K562 (cell line): ENCODE results near the gene MAP1LC3B. TPM values are rescaled to one million over a fixed set of nuclear protein-coding genes. Genes with fewer than 3 reads are reported as not detected.

Experiments
- ATAC-seq: fragments of 200-7000 bp; cut with Tn5 transposase; 3 replicates; pipeline ENCODE4 v1.9.1; 2020; ENCODE audit warnings: moderate library complexity
- BruUV-seq: library from RNA; stranded (reverse); fragments of 400-500 nt; replicated peaks from 2 replicates; lab custom pipeline; 2021; lab: Mats Ljungman, UMichigan
- CTCF ChIA-PET: fragments of 300-600 bp; formaldehyde crosslinking; extraction: SDS; loops from one replicate; lab custom pipeline; 2021; ENCODE audit warnings: low intra/inter-chr PET ratio; lab: Yijun Ruan, JAX
- POLR2A ChIA-PET: fragments of 300-600, 350-650 bp; sonication (Branson Sonifier 250); formaldehyde crosslinking; extraction: SDS; loops from one replicate; lab custom pipeline; 2021; ENCODE audit warnings: antibody characterized with exemption, inconsistent platforms; lab: Yijun Ruan, JAX
- DNase-seq, 4 experiments: peaks; one replicate each; pipeline versions ENCODE4 v3.0.0 to v3.0.0-alpha.2; 2011 to 2018; ENCODE audit warnings: low spot score in 3 of 4, mixed read lengths in 3 of 4; ENCODE audit errors: extremely low read depth in 1 of 4
- FAIRE-seq: peaks from 2 replicates; lab custom pipeline; 2011; peaks lifted over from hg19 to GRCh38; lab: Jason Lieb, UNC
- H2AFZ ChIP-seq: 2 replicates; pipeline ENCODE4 v1.6.0; 2011; ENCODE audit warnings: low read depth, low read length, control low read depth, inconsistent platforms
- H3K27ac ChIP-seq: fragments of 200-600 bp; 3 replicates; pipeline ENCODE4 v1.8.0; 2011; ENCODE audit warnings: low read depth, mild to moderate bottlenecking, control low read depth, inconsistent platforms, low read length, moderate library complexity, mixed read lengths; ENCODE audit errors: extremely low read depth
- H3K27me3 ChIP-seq, 2 experiments: fragments of 300-600 bp in 1 of 2; 2 replicates in 1 of 2; 3 replicates in 1 of 2; pipeline versions ENCODE4 v1.6.0 to v1.8.0; 2011; ENCODE audit warnings: inconsistent platforms in 2 of 2, low read length in 2 of 2, mild to moderate bottlenecking in 1 of 2, mixed read lengths in 1 of 2, moderate library complexity in 1 of 2; ENCODE audit not compliant: control insufficient read depth in 2 of 2, insufficient read depth in 2 of 2
- H3K36me3 ChIP-seq: fragments of 300-600 bp; 3 replicates; pipeline ENCODE4 v1.8.0; 2011; ENCODE audit warnings: mild to moderate bottlenecking, low read length, inconsistent platforms; ENCODE audit not compliant: control insufficient read depth, insufficient read depth
- H3K4me1 ChIP-seq, 2 experiments: fragments of 200-600 bp in 1 of 2; replicated peaks in 1 of 2; 2 replicates in 1 of 2; 3 replicates in 1 of 2; pipeline versions ENCODE4 v1.5.1 to v1.8.0; 2011; ENCODE audit warnings: inconsistent platforms in 2 of 2, low read length in 2 of 2, mild to moderate bottlenecking in 1 of 2, mixed read lengths in 1 of 2, moderate library complexity in 1 of 2; ENCODE audit not compliant: control insufficient read depth in 2 of 2, insufficient read depth in 2 of 2
- H3K4me2 ChIP-seq: 2 replicates; pipeline ENCODE4 v1.6.1; 2011; ENCODE audit warnings: low read length, control low read depth, inconsistent platforms, mixed read lengths; ENCODE audit not compliant: insufficient read depth
- H3K4me3 ChIP-seq: fragments of 200-600 bp; sonication (generic), shearing (Covaris generic); 2 replicates; pipeline ENCODE4 v1.5.1; 2016; ENCODE audit warnings: control low read depth, inconsistent platforms
- H3K79me2 ChIP-seq: fragments of 200-600 bp; 3 replicates; pipeline ENCODE4 v1.8.0; 2011; ENCODE audit warnings: low read length, inconsistent platforms; ENCODE audit not compliant: control insufficient read depth, insufficient read depth
- H3K9ac ChIP-seq, 2 experiments: 2 replicates each; pipeline versions ENCODE4 v1.6.0 to v1.6.1; 2011; ENCODE audit warnings: low read depth in 2 of 2, low read length in 2 of 2, control low read depth in 1 of 2, inconsistent platforms in 1 of 2, mild to moderate bottlenecking in 1 of 2, mixed read lengths in 1 of 2; ENCODE audit not compliant: insufficient read depth in 1 of 2
- H3K9me1 ChIP-seq: one replicate; pipeline ENCODE4 v1.6.0; 2011; ENCODE audit warnings: inconsistent platforms, mild to moderate bottlenecking, low read length, moderate library complexity; ENCODE audit not compliant: control insufficient read depth, insufficient read depth
- H3K9me3 ChIP-seq: replicated peaks from 2 replicates; pipeline ENCODE4 v1.5.1; 2011; ENCODE audit warnings: low read depth, low read length, inconsistent platforms; ENCODE audit not compliant: control insufficient read depth, insufficient read depth
- H4K20me1 ChIP-seq: replicated peaks from 2 replicates; pipeline ENCODE4 v1.6.1; 2011; ENCODE audit warnings: low read length, inconsistent platforms, mixed read lengths; ENCODE audit not compliant: control insufficient read depth, insufficient read depth
- BDP1 ChIP-seq: IDR thresholded peaks from 3 replicates; pipeline ENCODE4 v1.6.1; 2011; ENCODE audit not compliant: insufficient read length, insufficient read depth
- BRF1 ChIP-seq: IDR thresholded peaks from 3 replicates; pipeline ENCODE4 v1.6.1; 2011; ENCODE audit warnings: borderline replicate concordance, mild to moderate bottlenecking; ENCODE audit not compliant: insufficient read length; ENCODE audit errors: extremely low read depth
- CSDE1 ChIP-seq, 2 experiments: fragments of 450-650 bp; IDR thresholded peaks; 2 replicates each; pipeline ENCODE4 v1.6.1; 2016; ENCODE audit warnings: mild to moderate bottlenecking in 1 of 2
- ETV5 ChIP-seq: sonication (generic); formaldehyde crosslinking; IDR thresholded peaks from 2 replicates; pipeline ENCODE4 v1.4.0; 2020; ENCODE audit warnings: low read depth, mild to moderate bottlenecking, missing genetic modification reagents
- GABPB1 ChIP-seq: sonication (generic); formaldehyde crosslinking; IDR thresholded peaks from 2 replicates; pipeline ENCODE4 v1.8.0; 2022; ENCODE audit warnings: mild to moderate bottlenecking, missing genetic modification reagents
- MLLT1 ChIP-seq, 2 experiments: fragments of 450-650 bp; IDR thresholded peaks; 2 replicates each; pipeline ENCODE4 v1.6.1; 2016
- NBN ChIP-seq: fragments of 450-650 bp; IDR thresholded peaks from 2 replicates; pipeline ENCODE4 v1.6.1; 2016; ENCODE audit warnings: low read depth, mild to moderate bottlenecking
- NEUROD1 ChIP-seq: fragments of 150-350 bp; IDR thresholded peaks from 2 replicates; pipeline ENCODE4 v1.6.1; 2014; ENCODE audit warnings: borderline replicate concordance, low read length, low read depth; ENCODE audit not compliant: partially characterized antibody
- SP1 ChIP-seq: sonication (generic); formaldehyde crosslinking; IDR thresholded peaks from 2 replicates; pipeline ENCODE4 v1.8.1; 2022; ENCODE audit warnings: mild to moderate bottlenecking, missing genetic modification reagents
- TFAP4 ChIP-seq: sonication (generic); formaldehyde crosslinking; IDR thresholded peaks from 2 replicates; pipeline ENCODE4 v1.8.0; 2022; ENCODE audit warnings: missing genetic modification reagents, mild to moderate bottlenecking, moderate library complexity, borderline replicate concordance
- ZNF23 ChIP-seq: fragments of 250-450 bp; sonication (Bioruptor Pico); IDR thresholded peaks from 2 replicates; pipeline ENCODE4 v1.4.0; 2020; ENCODE audit warnings: mild to moderate bottlenecking
- ZNF76 ChIP-seq: fragments of 250-450 bp; sonication (Bioruptor Pico); IDR thresholded peaks from 2 replicates; pipeline ENCODE4 v1.4.0; 2020; ENCODE audit warnings: mild to moderate bottlenecking, moderate library complexity, borderline replicate concordance
- ZNF79 ChIP-seq: fragments of 250-450 bp; sonication (Bioruptor Pico); IDR thresholded peaks from 2 replicates; pipeline ENCODE4 v1.4.0; 2020; ENCODE audit warnings: low read depth, mild to moderate bottlenecking, moderate library complexity
- WGBS: fragments of 100-300 bp; shearing (Covaris generic); methylation state at CpG from one replicate; pipeline ENCODE4 v1.1.6; 2016; ENCODE audit warnings: low coverage, mixed read lengths; ENCODE audit not compliant: insufficient coverage; ENCODE audit errors: missing lambda C conversion rate; 5-methylcytosine and 5-hydroxymethylcytosine counted together
- in situ Hi-C: fragments of 300-500 bp; cut with MboI; formaldehyde crosslinking; loops from 4 replicates; pipeline ENCODE4 v1.15.0; 2018; ENCODE audit warnings: inconsistent platforms, mixed read lengths
- intact Hi-C: fragments of 100-400 bp; cut with micrococcal nuclease; formaldehyde crosslinking; loops from 2 replicates; pipeline ENCODE4 v1.14.2; 2022
- polyA plus RNA-seq, 8 experiments: library from polyadenylated mRNA; depleted of rRNA in 4 of 8; stranded (reverse) in 5 of 8; unstranded in 3 of 8; fragments of >200 nt; fragmentation: Nextera tagmentation in 2 of 8; fragmentation: Illumina TruSeq in 1 of 8; extraction: Ambion mirVana in 2 of 8; extraction: Trizol in 1 of 8; gene quantifications; 2 replicates each; pipeline versions ENCODE4 v1.2.1 to v1.2.3, GENCODE V29; 2011 to 2014; ENCODE audit warnings: inconsistent platforms in 1 of 8, missing spikeins in 1 of 8
- total RNA-seq, 7 experiments: library from RNA; depleted of rRNA in 6 of 7; stranded (reverse); fragments of >200 nt in 6 of 7; fragmentation: Illumina TruSeq in 2 of 7; extraction: Trizol in 2 of 7; gene quantifications; 2 replicates each; pipeline versions ENCODE4 v1.2.1 to v1.2.3, GENCODE V29; 2011 to 2021; ENCODE audit warnings: low replicate concordance in 1 of 7
- TF ChIP-seq, protein P1 (sequence below), 3 experiments: fragments of 200-800 bp in 1 of 3; sonication (Bioruptor generic) in 1 of 3; sonication (generic) in 1 of 3; formaldehyde crosslinking in 1 of 3; IDR thresholded peaks; 2 replicates each; pipeline versions ENCODE4 v1.6.1 to v1.8.0; 2016 to 2022; ENCODE audit warnings: mild to moderate bottlenecking in 2 of 3, missing compliant biosample characterization in 2 of 3, missing genetic modification characterization in 2 of 3, missing genetic modification reagents in 1 of 3

The MAP1LC3B gene
- total and polyA plus RNA-seq, 9 of the 15 experiments (the other 6 are each of a cell fraction or from before 2014, with no cell fraction given), result 16.0 to 81.5 (median 36.7) TPM

- intact Hi-C loops (no loop called here), in situ Hi-C loops (no loop called here)
- H3K27me3 ChIP-seq, result no peaks in the 10 kb centered on the region
- peaks cover 6% of the 10 kb centered on the region for H4K20me1 ChIP-seq
- peaks cover 2% of the 10 kb centered on the region; the same call in 1 of the 3 replicates for H3K36me3 ChIP-seq
- H3K4me3 ChIP-seq, result no peak overlapping the region
- DNase-seq, result peak; percentile 83 to 98 (median 92)
- H2AFZ ChIP-seq, result peak overlapping the region; percentile 90
- WGBS, result 12% methylated on average over 18 of the region's 18 CpGs
- CTCF ChIA-PET, result no interaction called here
- H3K9me3 ChIP-seq, result no peaks in the 10 kb centered on the region
- ATAC-seq, result peak; percentile 84
- peaks cover 22% of the 10 kb centered on the region for H3K79me2 ChIP-seq
- no peaks in the 10 kb centered on the region for H3K9me1 ChIP-seq
- H3K27ac ChIP-seq, result peak overlapping the region; percentile 97
- POLR2A ChIA-PET, result interaction anchor here (0.7 to 3.1 kb wide), 11 partner anchors 9 to 1713 kb away, joined by 3 to 19 read pairs (median 4); no protein-coding TSS in a partner anchor
- BruUV-seq, result TSS peak; percentile 51
- FAIRE-seq, result peak; percentile 99
- H3K9ac ChIP-seq, result peak overlapping the region; percentile 56 to 79; a peak in 3 of 4 replicates
- H3K4me1 ChIP-seq, result peaks cover 28 to 40% of the 10 kb centered on the region in 2 experiments; a peak in 4 of 5 replicates
- peak overlapping the region; percentile 88 for H3K4me2 ChIP-seq
- TF ChIP-seq BRF1 (no peak), ZNF76 (CRISPR knock-in tag) (peak; percentile 57; the same call in 1 of the 2 replicates), MLLT1 (IDR thresholded peaks at IDR 0.05) (0 out of 4 replicates have a peak, but pooled peaks of 1 of the 2 experiments have one; percentile 24), BDP1 (no peak), ZNF79 (CRISPR knock-in tag) (0 out of 2 replicates have a peak, but pooled peaks have one; percentile 36), SP1 (CRISPR knock-in tag) (peak; percentile 93), TFAP4 (CRISPR knock-in tag) (peak; percentile 90; the same call in 1 of the 2 replicates), ZNF23 (CRISPR knock-in tag) (0 out of 2 replicates have a peak, but pooled peaks have one; percentile 29), ETV5 (CRISPR knock-in tag) (no peak), NEUROD1 (peak; percentile 86), NBN (peak; percentile 62; the same call in 1 of the 2 replicates), GABPB1 (peak; percentile 44; the same call in 1 of the 2 replicates), CSDE1 (IDR thresholded peaks at IDR 0.05) (no peak)
- TF ChIP-seq, protein P1, sequence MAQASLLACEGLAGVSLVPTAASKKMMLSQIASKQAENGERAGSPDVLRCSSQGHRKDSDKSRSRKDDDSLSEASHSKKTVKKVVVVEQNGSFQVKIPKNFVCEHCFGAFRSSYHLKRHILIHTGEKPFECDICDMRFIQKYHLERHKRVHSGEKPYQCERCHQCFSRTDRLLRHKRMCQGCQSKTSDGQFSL (CRISPR knock-in tag; IDR thresholded peaks at IDR 0.05), result no peak
- TF ChIP-seq, protein P1 (tag; IDR thresholded peaks at IDR 0.05), result peak in 1 of 2 experiments; percentile 59; a peak in 1 of 4 replicates
Measured at GRCh38 chr16:87387942-87388817, 4.0 kb upstream of the MAP1LC3B start.
